OCI-LY1 (cell line): ENCODE measurements around the gene RPGRIP1.
"Not testable (repeated sequence)": the region's sequence is repeated elsewhere in the genome, so short reads cannot be mapped to it uniquely, and the experiment has no call there.

Experiments
- H2AFZ ChIP-seq: fragments of 200-600 bp; sonication (generic), shearing (Covaris generic); 2 replicates; pipeline ENCODE4 v1.6.0; 2014; ENCODE audit warnings: antibody characterized with exemption, mild to moderate bottlenecking, low read length
- H3F3A ChIP-seq: fragments of 200-600 bp; sonication (generic), shearing (Covaris generic); 2 replicates; pipeline ENCODE4 v1.6.0; 2014; ENCODE audit warnings: mild to moderate bottlenecking, antibody characterized with exemption, low read length, moderate library complexity; ENCODE audit not compliant: insufficient read depth
- H3K27ac ChIP-seq: fragments of 200-600 bp; sonication (generic); 2 replicates; pipeline ENCODE4 v1.5.1; 2014; ENCODE audit warnings: low read length, mixed run types, mild to moderate bottlenecking, low read depth; ENCODE audit not compliant: poor library complexity, severe bottlenecking
- H3K27me3 ChIP-seq: fragments of 200-600 bp; sonication (generic); 2 replicates; pipeline ENCODE4 v1.6.0; 2014; ENCODE audit warnings: antibody characterized with exemption, mild to moderate bottlenecking, low read length, moderate library complexity; ENCODE audit not compliant: insufficient read depth
- H3K36me3 ChIP-seq: fragments of 200-600 bp; sonication (generic); 2 replicates; pipeline ENCODE4 v1.6.1; 2014; ENCODE audit warnings: mild to moderate bottlenecking, antibody characterized with exemption, low read length, moderate library complexity, mixed read lengths; ENCODE audit not compliant: insufficient read depth
- H3K4me1 ChIP-seq: fragments of 200-600 bp; sonication (generic); 2 replicates; pipeline ENCODE4 v1.5.1; 2014; ENCODE audit warnings: mild to moderate bottlenecking, low read length, moderate library complexity; ENCODE audit not compliant: insufficient read depth, severe bottlenecking
- H3K4me2 ChIP-seq: fragments of 200-600 bp; sonication (generic), shearing (Covaris generic); 2 replicates; pipeline ENCODE4 v1.6.1; 2014; ENCODE audit warnings: low read length
- H3K4me3 ChIP-seq: fragments of 200-600 bp; sonication (generic); 2 replicates; pipeline ENCODE4 v1.5.1; 2014; ENCODE audit warnings: low read length, low read depth, mild to moderate bottlenecking, mixed read lengths; ENCODE audit not compliant: poor library complexity, severe bottlenecking
- H3K79me2 ChIP-seq: fragments of 200-600 bp; shearing (Covaris generic); 2 replicates; pipeline ENCODE4 v1.6.1; 2016; ENCODE audit warnings: mixed run types, low read length, mixed read lengths; ENCODE audit not compliant: insufficient read depth
- H3K9ac ChIP-seq: fragments of 200-600 bp; sonication (generic), shearing (Covaris generic); 2 replicates; pipeline ENCODE4 v1.6.1; 2014; ENCODE audit warnings: mild to moderate bottlenecking, low read length, mixed read lengths
- H3K9me2 ChIP-seq: fragments of 200-600 bp; sonication (generic), shearing (Covaris generic); 2 replicates; pipeline ENCODE4 v1.6.1; 2014; ENCODE audit warnings: low read depth, mild to moderate bottlenecking, low read length, mixed read lengths
- H3K9me3 ChIP-seq: fragments of 200-600 bp; shearing (Covaris generic); 2 replicates; pipeline ENCODE4 v1.6.1; 2014; ENCODE audit warnings: low read length, mixed read lengths
- H4K20me1 ChIP-seq: fragments of 200-600 bp; sonication (generic), shearing (Covaris generic); 2 replicates; pipeline ENCODE4 v1.6.0; 2016; ENCODE audit warnings: mild to moderate bottlenecking, low read length; ENCODE audit not compliant: insufficient read depth
- EZH2 ChIP-seq: fragments of 200-600 bp; sonication (generic), shearing (Covaris generic); IDR thresholded peaks from 2 replicates; pipeline ENCODE4 v1.8.0; 2017; ENCODE audit warnings: borderline replicate concordance, mixed run types, mild to moderate bottlenecking, antibody characterized with exemption, low read length, moderate library complexity, mixed read lengths
- TF ChIP-seq, protein P1 (sequence below): fragments of 200-600 bp; sonication (generic), shearing (Covaris generic); IDR thresholded peaks from 2 replicates; pipeline ENCODE4 v1.5.1; 2017; ENCODE audit warnings: mild to moderate bottlenecking, antibody characterized with exemption, low read length, moderate library complexity, mixed read lengths

RPGRIP1 gene

DNA sequence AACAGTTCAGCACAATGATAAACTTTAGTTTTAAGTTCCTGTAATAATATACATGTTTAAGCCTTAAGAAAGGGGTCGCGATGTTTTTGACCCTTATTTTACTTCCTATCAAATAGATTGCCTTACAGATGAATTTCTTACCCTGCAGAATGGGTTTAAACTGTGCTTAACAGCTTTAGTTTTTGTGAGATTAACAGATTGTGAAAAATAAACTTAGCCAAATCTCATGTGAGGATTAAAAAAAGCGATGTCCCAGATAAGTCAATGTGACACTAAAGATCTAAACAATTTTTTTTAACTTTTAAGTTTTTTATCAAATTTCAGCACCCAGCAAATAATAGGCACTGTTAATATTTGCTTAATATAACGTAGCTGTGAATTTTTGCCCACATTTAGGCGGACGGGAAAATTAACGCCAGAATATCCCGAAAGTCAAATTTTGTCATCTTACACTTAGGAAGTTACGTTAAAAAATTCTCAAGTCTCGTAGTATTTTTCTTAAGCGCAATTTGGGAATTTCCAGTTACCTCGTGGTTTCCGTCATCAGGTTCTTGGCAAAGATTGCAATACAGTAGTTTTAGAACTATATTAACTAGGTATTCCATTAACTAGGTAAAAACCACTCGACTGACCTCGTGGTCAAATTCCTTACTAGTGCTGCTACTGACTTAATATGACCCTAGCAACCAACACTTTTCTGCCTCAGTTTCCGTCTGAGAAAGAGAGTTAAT lies 11.8 kb upstream of the RPGRIP1 start:
- peaks cover 5% of the 10 kb centered on the region; the same call in 1 of the 2 replicates for H4K20me1 ChIP-seq
- peaks cover 59% of the 10 kb centered on the region for H3K4me1 ChIP-seq
- 0 out of 2 replicates have a peak, but pooled peaks cover 7% of the 10 kb centered on the region for H3F3A ChIP-seq

DNA sequence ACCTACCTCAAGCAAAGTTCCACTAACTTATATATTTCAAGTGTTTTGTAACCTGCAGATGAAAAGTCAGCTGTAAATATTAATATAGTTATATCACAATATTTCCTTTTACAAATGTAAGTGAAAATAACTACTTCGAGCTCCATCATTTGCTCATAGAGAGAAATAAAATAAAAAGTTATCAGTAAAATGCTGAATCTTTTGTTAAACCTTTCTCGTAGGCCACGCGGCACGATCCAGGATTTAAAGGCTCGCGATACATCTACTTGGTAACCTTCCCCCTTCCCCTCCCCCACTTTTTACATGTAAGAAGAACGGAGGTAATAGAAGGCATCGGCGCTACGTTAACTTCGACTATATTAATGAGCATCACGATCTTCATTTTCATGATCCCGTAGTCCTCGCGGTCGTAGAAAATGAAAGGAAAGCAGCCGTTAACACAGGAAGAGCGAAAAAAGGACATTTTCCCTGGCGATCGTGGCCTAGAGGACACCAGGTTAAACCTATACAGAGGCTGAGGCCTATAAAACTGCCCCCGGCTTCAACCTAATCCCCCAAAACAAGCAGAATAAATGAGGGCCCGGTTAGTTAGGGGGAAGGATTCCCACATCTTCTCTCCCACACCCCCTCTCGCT lies 11.1 kb upstream of the RPGRIP1 start:
- peak overlapping the region; percentile 98 for H3K4me3 ChIP-seq
- H2AFZ ChIP-seq, result no peak overlapping the region
- peak overlapping the region; percentile 99 for H3K9ac ChIP-seq
- no peaks in the 10 kb centered on the region for H3K9me2 ChIP-seq
- no peak for TF ChIP-seq EZH2
- TF ChIP-seq, protein P1, sequence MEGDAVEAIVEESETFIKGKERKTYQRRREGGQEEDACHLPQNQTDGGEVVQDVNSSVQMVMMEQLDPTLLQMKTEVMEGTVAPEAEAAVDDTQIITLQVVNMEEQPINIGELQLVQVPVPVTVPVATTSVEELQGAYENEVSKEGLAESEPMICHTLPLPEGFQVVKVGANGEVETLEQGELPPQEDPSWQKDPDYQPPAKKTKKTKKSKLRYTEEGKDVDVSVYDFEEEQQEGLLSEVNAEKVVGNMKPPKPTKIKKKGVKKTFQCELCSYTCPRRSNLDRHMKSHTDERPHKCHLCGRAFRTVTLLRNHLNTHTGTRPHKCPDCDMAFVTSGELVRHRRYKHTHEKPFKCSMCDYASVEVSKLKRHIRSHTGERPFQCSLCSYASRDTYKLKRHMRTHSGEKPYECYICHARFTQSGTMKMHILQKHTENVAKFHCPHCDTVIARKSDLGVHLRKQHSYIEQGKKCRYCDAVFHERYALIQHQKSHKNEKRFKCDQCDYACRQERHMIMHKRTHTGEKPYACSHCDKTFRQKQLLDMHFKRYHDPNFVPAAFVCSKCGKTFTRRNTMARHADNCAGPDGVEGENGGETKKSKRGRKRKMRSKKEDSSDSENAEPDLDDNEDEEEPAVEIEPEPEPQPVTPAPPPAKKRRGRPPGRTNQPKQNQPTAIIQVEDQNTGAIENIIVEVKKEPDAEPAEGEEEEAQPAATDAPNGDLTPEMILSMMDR, result no peak
- peaks cover 55% of the 10 kb centered on the region for H3K79me2 ChIP-seq
- peaks cover 53% of the 10 kb centered on the region for H3K4me1 ChIP-seq
- no peaks in the 10 kb centered on the region for H3K9me3 ChIP-seq
- H3F3A ChIP-seq, result 0 out of 2 replicates have a peak, but pooled peaks cover 7% of the 10 kb centered on the region
- H3K36me3 ChIP-seq, result peaks cover 52% of the 10 kb centered on the region
- peak overlapping the region; percentile 82 for H3K4me2 ChIP-seq
- peak overlapping the region; percentile 83 for H3K27ac ChIP-seq
- H3K27me3 ChIP-seq, result no peaks in the 10 kb centered on the region
- peaks cover 5% of the 10 kb centered on the region; the same call in 1 of the 2 replicates for H4K20me1 ChIP-seq

More for the DNA sequence above, 11.8 kb upstream of the RPGRIP1 start:
- no peak for TF ChIP-seq EZH2
- TF ChIP-seq, protein P1, result no peak
- Histone ChIP-seq H3K27ac (peak overlapping the region; percentile 83), H3K9me3 (no peaks in the 10 kb centered on the region), H3K4me3 (peak overlapping the region; percentile 98), H3K4me2 (peak overlapping the region; percentile 82), H3K9ac (peak overlapping the region; percentile 99), H3K9me2 (no peaks in the 10 kb centered on the region), H3K36me3 (peaks cover 59% of the 10 kb centered on the region), H2AFZ (no peak overlapping the region), H3K27me3 (no peaks in the 10 kb centered on the region), H3K79me2 (peaks cover 62% of the 10 kb centered on the region)

GRCh38 chr14:21269252-21270046 lies 10.4 kb upstream of the RPGRIP1 start, which contains the start of gene HNRNPC:
Gene HNRNPC, minus strand, starts transcription at chr14:21269442. Its CDS starts 35,249 bp downstream, at chr14:21234193.
- H3K9me2 ChIP-seq, result no peaks in the 10 kb centered on the region
- 0 out of 2 replicates have a peak, but pooled peaks cover under 1% of the 10 kb centered on the region for H3F3A ChIP-seq
- peak within 1 kb of the TSS; percentile 82 for H3K4me2 ChIP-seq
- H4K20me1 ChIP-seq, result peaks cover 5% of the 10 kb centered on the region; the same call in 1 of the 2 replicates
- peaks cover 46% of the 10 kb centered on the region for H3K4me1 ChIP-seq
- peak within 1 kb of the TSS; percentile 99 for H3K9ac ChIP-seq
- no peak for TF ChIP-seq EZH2
- TF ChIP-seq, protein P1, result no peak
- no peaks in the 10 kb centered on the region for H3K9me3 ChIP-seq
- H2AFZ ChIP-seq, result peak within 1 kb of the TSS; percentile 20; the same call in 1 of the 2 replicates
- H3K36me3 ChIP-seq, result peaks cover 45% of the 10 kb centered on the region
- peaks cover 48% of the 10 kb centered on the region for H3K79me2 ChIP-seq
- H3K4me3 ChIP-seq, result peak within 1 kb of the TSS; percentile 98
- peak within 1 kb of the TSS; percentile 91 for H3K27ac ChIP-seq
- no peaks in the 10 kb centered on the region for H3K27me3 ChIP-seq

GRCh38 chr14:21272661-21273060 lies 7.2 kb upstream of the RPGRIP1 start:
- H3K4me2 ChIP-seq, H4K20me1 ChIP-seq, H3K4me3 ChIP-seq, H2AFZ ChIP-seq, H3K9ac ChIP-seq, H3K27ac ChIP-seq, H3K9me2 ChIP-seq, H3K9me3 ChIP-seq, H3F3A ChIP-seq, H3K27me3 ChIP-seq: not testable (repeated sequence)
- H3K4me1 ChIP-seq, result peaks cover 14% of the 10 kb centered on the region
- H3K79me2 ChIP-seq, result peaks cover 16% of the 10 kb centered on the region
- H3K36me3 ChIP-seq, result peaks cover 13% of the 10 kb centered on the region
